Measurements from ENCODE around the gene NT5E.

NT5E gene

GRCh38 chr6:85459224-85459901, 9.5 kb downstream of the NT5E start:
- DNase-seq (ENCODE audit: low read depth in 1 of 2, low spot score in 1 of 2), result no peak

- no peak for DNase-seq (ENCODE audit: low read depth in 1 of 2, low spot score in 1 of 2)
Observed at GRCh38 chr6:85460154-85460920, 10.5 kb downstream of the NT5E start.

GRCh38 chr6:85460921-85461797, 11.3 kb downstream of the NT5E start:
- DNase-seq (ENCODE audit: low read depth in 1 of 2, low spot score in 1 of 2), result no peak

- DNase-seq (ENCODE audit: low read depth in 1 of 2, low spot score in 1 of 2), result no peak
Observed at GRCh38 chr6:85461798-85462170, 11.9 kb downstream of the NT5E start.

GRCh38 chr6:85462673-85463072, 12.8 kb downstream of the NT5E start:
- no peak for DNase-seq (ENCODE audit: low read depth in 1 of 2, low spot score in 1 of 2)

- DNase-seq (ENCODE audit: low read depth in 1 of 2, low spot score in 1 of 2), result no peak
Observed at GRCh38 chr6:85463621-85464259, 13.9 kb downstream of the NT5E start.

GRCh38 chr6:85464260-85464644, 14.4 kb downstream of the NT5E start:
- peak in 1 of 2 donors; percentile 52 for DNase-seq (ENCODE audit: low read depth in 1 of 2, low spot score in 1 of 2)

- DNase-seq (ENCODE audit: low read depth in 1 of 2, low spot score in 1 of 2), result peak in 1 of 2 donors; percentile 50
Observed at GRCh38 chr6:85464722-85465150, 14.9 kb downstream of the NT5E start.

GRCh38 chr6:85465762-85466161, 15.9 kb downstream of the NT5E start:
- DNase-seq (ENCODE audit: low read depth in 1 of 2, low spot score in 1 of 2), result no peak

GRCh38 chr6:85468326-85468725, 18.4 kb downstream of the NT5E start:
- DNase-seq (ENCODE audit: low read depth in 1 of 2, low spot score in 1 of 2), result no peak

GRCh38 chr6:85469276-85470022, 19.6 kb downstream of the NT5E start:
- DNase-seq (ENCODE audit: low read depth in 1 of 2, low spot score in 1 of 2), result no peak

- DNase-seq (ENCODE audit: low read depth in 1 of 2, low spot score in 1 of 2), result no peak
Observed at GRCh38 chr6:85470023-85470410, 20.1 kb downstream of the NT5E start.

- DNase-seq (ENCODE audit: low read depth in 1 of 2, low spot score in 1 of 2), result no peak
Observed at GRCh38 chr6:85472744-85473143, 22.9 kb downstream of the NT5E start.

GRCh38 chr6:85473748-85474147, 23.9 kb downstream of the NT5E start:
- no peak for DNase-seq (ENCODE audit: low read depth in 1 of 2, low spot score in 1 of 2)

GRCh38 chr6:85476532-85476931, 26.6 kb downstream of the NT5E start:
- no peak for DNase-seq (ENCODE audit: low read depth in 1 of 2, low spot score in 1 of 2)

- no peak for DNase-seq (ENCODE audit: low read depth in 1 of 2, low spot score in 1 of 2)
Observed at GRCh38 chr6:85479208-85479607, 29.3 kb downstream of the NT5E start.

- no peak for DNase-seq (ENCODE audit: low read depth in 1 of 2, low spot score in 1 of 2)
Observed at GRCh38 chr6:85482206-85482904, 32.5 kb downstream of the NT5E start.

- DNase-seq (ENCODE audit: low read depth in 1 of 2, low spot score in 1 of 2), result peak; percentile 73 to 74
Observed at GRCh38 chr6:85482905-85483700, 33.2 kb downstream of the NT5E start.

- DNase-seq (ENCODE audit: low read depth in 1 of 2, low spot score in 1 of 2), result no peak
Observed at GRCh38 chr6:85483846-85484245, 34.0 kb downstream of the NT5E start.

All from activated CD4-positive, alpha-beta T cell treated with anti-CD3 and anti-CD28 coated beads, Interleukin-2, amount 50 U/mL, for 24 hours (primary cell).